ENCODE data around the gene APOO. TPM values are rescaled to one million over a fixed set of nuclear protein-coding genes. Genes with fewer than 3 reads are reported as not detected.
A peak's percentile ranks its signal among the peaks of the same experiment; 100 is the strongest.

Gene APOO
- polyA plus RNA-seq, 4 donors, result 12.5 to 30.2 (median 22.1) TPM

- H3K36me3 ChIP-seq (ENCODE audit: control insufficient read depth in 3 of 3, insufficient read depth in 2 of 3, low read depth in 1 of 3, low read length in 3 of 3), result no peaks in the 10 kb centered on the region
- H3K27me3 ChIP-seq (ENCODE audit: control insufficient read depth in 3 of 3, insufficient read depth in 3 of 3, low read length in 3 of 3), result no peaks in the 10 kb centered on the region
- no peak for FAIRE-seq
- no peak overlapping the region for H3K4me3 ChIP-seq (ENCODE audit: low read depth in 1 of 3, low read length in 3 of 3)
- H3K9me3 ChIP-seq (ENCODE audit: control insufficient read depth in 2 of 2, insufficient read depth in 1 of 2, low read depth in 1 of 2, low read length in 1 of 2), result no peaks in the 10 kb centered on the region
- H3K27ac ChIP-seq (ENCODE audit: low read depth in 1 of 3, low read length in 2 of 3), result peak overlapping the region in 1 of 3 donors; percentile 63
- peak; percentile 48 to 63 for DNase-seq
- peaks cover 0 to 3% (median 0%) of the 10 kb centered on the region in 3 donors for H3K4me1 ChIP-seq (ENCODE audit: control insufficient read depth in 3 of 3, insufficient read depth in 2 of 3, low read depth in 1 of 3, low read length in 2 of 3)
- 56 to 77% (median 75%) methylated on average over 9 to 10 of the region's 10 CpGs for WGBS, 3 donors
These were observed 88.1 kb downstream of the APOO start for GRCh38 chrX:23819385-23820234.

GRCh38 chrX:23817979-23818336, 89.8 kb downstream of the APOO start:
- H3K27ac ChIP-seq (ENCODE audit: low read depth in 1 of 3, low read length in 2 of 3), result no peak overlapping the region
- H3K36me3 ChIP-seq (ENCODE audit: control insufficient read depth in 3 of 3, insufficient read depth in 2 of 3, low read depth in 1 of 3, low read length in 3 of 3), result no peaks in the 10 kb centered on the region
- DNase-seq (no peak), FAIRE-seq (no peak)
- no peak overlapping the region for H3K4me3 ChIP-seq (ENCODE audit: low read depth in 1 of 3, low read length in 3 of 3)
- no peaks in the 10 kb centered on the region for H3K9me3 ChIP-seq (ENCODE audit: control insufficient read depth in 2 of 2, insufficient read depth in 1 of 2, low read depth in 1 of 2, low read length in 1 of 2)
- WGBS, 3 donors, result 84 to 95% (median 90%) methylated on average over 3 of the region's 3 CpGs
- peaks cover 0 to 3% (median 0%) of the 10 kb centered on the region in 3 donors for H3K4me1 ChIP-seq (ENCODE audit: control insufficient read depth in 3 of 3, insufficient read depth in 2 of 3, low read depth in 1 of 3, low read length in 2 of 3)
- H3K27me3 ChIP-seq (ENCODE audit: control insufficient read depth in 3 of 3, insufficient read depth in 3 of 3, low read length in 3 of 3), result no peaks in the 10 kb centered on the region

GRCh38 chrX:23816179-23816578, 91.6 kb downstream of the APOO start:
- Histone ChIP-seq H3K9me3 (ENCODE audit: control insufficient read depth in 2 of 2, insufficient read depth in 1 of 2, low read depth in 1 of 2, low read length in 1 of 2) (no peaks in the 10 kb centered on the region), H3K36me3 (ENCODE audit: control insufficient read depth in 3 of 3, insufficient read depth in 2 of 3, low read depth in 1 of 3, low read length in 3 of 3) (no peaks in the 10 kb centered on the region), H3K4me1 (ENCODE audit: control insufficient read depth in 3 of 3, insufficient read depth in 2 of 3, low read depth in 1 of 3, low read length in 2 of 3) (no peaks in the 10 kb centered on the region), H3K27me3 (ENCODE audit: control insufficient read depth in 3 of 3, insufficient read depth in 3 of 3, low read length in 3 of 3) (no peaks in the 10 kb centered on the region), H3K4me3 (ENCODE audit: low read depth in 1 of 3, low read length in 3 of 3) (no peak overlapping the region), H3K27ac (ENCODE audit: low read depth in 1 of 3, low read length in 2 of 3) (no peak overlapping the region)
- DNase-seq, result no peak
- no peak for FAIRE-seq
- WGBS, 3 donors, result 43 to 68% (median 64%) methylated on average over 4 of the region's 4 CpGs

- Histone ChIP-seq H3K27ac (ENCODE audit: low read depth in 1 of 3, low read length in 2 of 3) (no peak overlapping the region), H3K36me3 (ENCODE audit: control insufficient read depth in 3 of 3, insufficient read depth in 2 of 3, low read depth in 1 of 3, low read length in 3 of 3) (no peaks in the 10 kb centered on the region), H3K4me1 (ENCODE audit: control insufficient read depth in 3 of 3, insufficient read depth in 2 of 3, low read depth in 1 of 3, low read length in 2 of 3) (no peaks in the 10 kb centered on the region), H3K27me3 (ENCODE audit: control insufficient read depth in 3 of 3, insufficient read depth in 3 of 3, low read length in 3 of 3) (no peaks in the 10 kb centered on the region), H3K4me3 (ENCODE audit: low read depth in 1 of 3, low read length in 3 of 3) (no peak overlapping the region), H3K9me3 (ENCODE audit: control insufficient read depth in 2 of 2, insufficient read depth in 1 of 2, low read depth in 1 of 2, low read length in 1 of 2) (no peaks in the 10 kb centered on the region)
- DNase-seq, result no peak
- WGBS, 3 donors, result 92 to 99% (median 97%) methylated on average over 7 of the region's 7 CpGs
- no peak for FAIRE-seq
These were observed 92.4 kb downstream of the APOO start for GRCh38 chrX:23815376-23815775.

- H3K4me1 ChIP-seq (ENCODE audit: control insufficient read depth in 3 of 3, insufficient read depth in 2 of 3, low read depth in 1 of 3, low read length in 2 of 3), result no peaks in the 10 kb centered on the region
- H3K27ac ChIP-seq (ENCODE audit: low read depth in 1 of 3, low read length in 2 of 3), result no peak overlapping the region
- H3K4me3 ChIP-seq (ENCODE audit: low read depth in 1 of 3, low read length in 3 of 3), result no peak overlapping the region
- no peaks in the 10 kb centered on the region for H3K9me3 ChIP-seq (ENCODE audit: control insufficient read depth in 2 of 2, insufficient read depth in 1 of 2, low read depth in 1 of 2, low read length in 1 of 2)
- no peaks in the 10 kb centered on the region for H3K27me3 ChIP-seq (ENCODE audit: control insufficient read depth in 3 of 3, insufficient read depth in 3 of 3, low read length in 3 of 3)
- WGBS, 3 donors, result 96 to 100% (median 100%) methylated on average over 1 of the region's 1 CpG
- DNase-seq, result no peak
- no peaks in the 10 kb centered on the region for H3K36me3 ChIP-seq (ENCODE audit: control insufficient read depth in 3 of 3, insufficient read depth in 2 of 3, low read depth in 1 of 3, low read length in 3 of 3)
- FAIRE-seq, result no peak
These were observed 93.9 kb downstream of the APOO start for GRCh38 chrX:23813808-23814207.

- FAIRE-seq (no peak), DNase-seq (no peak)
- Histone ChIP-seq H3K36me3 (ENCODE audit: control insufficient read depth in 3 of 3, insufficient read depth in 2 of 3, low read depth in 1 of 3, low read length in 3 of 3) (no peaks in the 10 kb centered on the region), H3K4me3 (ENCODE audit: low read depth in 1 of 3, low read length in 3 of 3) (no peak overlapping the region), H3K27ac (ENCODE audit: low read depth in 1 of 3, low read length in 2 of 3) (peak overlapping the region in 1 of 3 donors; percentile 24), H3K4me1 (ENCODE audit: control insufficient read depth in 3 of 3, insufficient read depth in 2 of 3, low read depth in 1 of 3, low read length in 2 of 3) (peaks cover 0 to 7% (median 0%) of the 10 kb centered on the region in 3 donors), H3K27me3 (ENCODE audit: control insufficient read depth in 3 of 3, insufficient read depth in 3 of 3, low read length in 3 of 3) (no peaks in the 10 kb centered on the region), H3K9me3 (ENCODE audit: control insufficient read depth in 2 of 2, insufficient read depth in 1 of 2, low read depth in 1 of 2, low read length in 1 of 2) (no peaks in the 10 kb centered on the region)
- 74 to 88% (median 84%) methylated on average over 6 of the region's 6 CpGs for whole genome bisulfite sequencing, 3 donors
These were observed 96.1 kb downstream of the APOO start for GRCh38 chrX:23811656-23812055.

GRCh38 chrX:23811108-23811651, 96.6 kb downstream of the APOO start:
- no peak overlapping the region for H3K4me3 ChIP-seq (ENCODE audit: low read depth in 1 of 3, low read length in 3 of 3)
- DNase-seq (no peak), FAIRE-seq (no peak)
- H3K27me3 ChIP-seq (ENCODE audit: control insufficient read depth in 3 of 3, insufficient read depth in 3 of 3, low read length in 3 of 3), result no peaks in the 10 kb centered on the region
- 58 to 77% (median 74%) methylated on average over 10 of the region's 10 CpGs for WGBS, 3 donors
- no peaks in the 10 kb centered on the region for H3K9me3 ChIP-seq (ENCODE audit: control insufficient read depth in 2 of 2, insufficient read depth in 1 of 2, low read depth in 1 of 2, low read length in 1 of 2)
- peaks cover 0 to 7% (median 0%) of the 10 kb centered on the region in 3 donors for H3K4me1 ChIP-seq (ENCODE audit: control insufficient read depth in 3 of 3, insufficient read depth in 2 of 3, low read depth in 1 of 3, low read length in 2 of 3)
- no peaks in the 10 kb centered on the region for H3K36me3 ChIP-seq (ENCODE audit: control insufficient read depth in 3 of 3, insufficient read depth in 2 of 3, low read depth in 1 of 3, low read length in 3 of 3)
- H3K27ac ChIP-seq (ENCODE audit: low read depth in 1 of 3, low read length in 2 of 3), result peak overlapping the region in 1 of 3 donors; percentile 24

- WGBS, 3 donors, result 71 to 94% (median 91%) methylated on average over 3 of the region's 3 CpGs
- no peak for FAIRE-seq
These were observed 97.5 kb downstream of the APOO start for GRCh38 chrX:23810279-23810678.

More at GRCh38 chrX:23810279-23810678, 97.5 kb downstream of the APOO start:
- no peak overlapping the region for H3K4me3 ChIP-seq (ENCODE audit: low read depth in 1 of 3, low read length in 3 of 3)
- H3K9me3 ChIP-seq (ENCODE audit: control insufficient read depth in 2 of 2, insufficient read depth in 1 of 2, low read depth in 1 of 2, low read length in 1 of 2), result no peaks in the 10 kb centered on the region
- no peak overlapping the region for H3K27ac ChIP-seq (ENCODE audit: low read depth in 1 of 3, low read length in 2 of 3)
- no peaks in the 10 kb centered on the region for H3K27me3 ChIP-seq (ENCODE audit: control insufficient read depth in 3 of 3, insufficient read depth in 3 of 3, low read length in 3 of 3)
- no peaks in the 10 kb centered on the region for H3K36me3 ChIP-seq (ENCODE audit: control insufficient read depth in 3 of 3, insufficient read depth in 2 of 3, low read depth in 1 of 3, low read length in 3 of 3)
- H3K4me1 ChIP-seq (ENCODE audit: control insufficient read depth in 3 of 3, insufficient read depth in 2 of 3, low read depth in 1 of 3, low read length in 2 of 3), result peaks cover 0 to 7% (median 0%) of the 10 kb centered on the region in 3 donors
- DNase-seq, result no peak

Data from small intestine (tissue), 7 donors.